Esophagus mucosa (tissue), 1 donor: ENCODE results near the gene RAB22A. TPM values are rescaled to one million over a fixed set of nuclear protein-coding genes. Genes with fewer than 3 reads are reported as not detected.

ENCODE experiments used
- ATAC-seq: fragments of 200-7000 bp; cut with Tn5 transposase; one replicate; pipeline ENCODE4 v1.9.1; 2020
- total RNA-seq: library from RNA; stranded (reverse); gene quantifications from one replicate; pipeline ENCODE4 v1.2.4, GENCODE V29; 2023
- donor health status: DM: yes; HTN: yes; CAD: no.

RAB22A gene
- 24.7 TPM for total RNA-seq

GRCh38 chr20:58309591-58310290 lies at the start of gene RAB22A:
RAB22A (plus strand) TSS chr20:58309715; CDS start chr20:58309977, 262 bp downstream.
- ATAC-seq: peak; percentile 91

- ATAC-seq: no peak
Measured at GRCh38 chr20:58260006-58260405, 49.5 kb upstream of the RAB22A start.

GRCh38 chr20:58261660-58262059 lies 47.9 kb upstream of the RAB22A start:
- no peak for ATAC-seq

- ATAC-seq: peak; percentile 63
Measured at GRCh38 chr20:58264271-58264670, 45.2 kb upstream of the RAB22A start.

- no peak for ATAC-seq
Measured at GRCh38 chr20:58267389-58268215, 41.9 kb upstream of the RAB22A start.

GRCh38 chr20:58268421-58268821 lies 41.1 kb upstream of the RAB22A start:
- ATAC-seq: no peak

GRCh38 chr20:58268936-58269619 lies 40.4 kb upstream of the RAB22A start:
- no peak for ATAC-seq

- ATAC-seq: no peak
Measured at GRCh38 chr20:58271606-58272351, 37.7 kb upstream of the RAB22A start.

GRCh38 chr20:58274384-58274783 lies 35.1 kb upstream of the RAB22A start:
- no peak for ATAC-seq

GRCh38 chr20:58277107-58277506 lies 32.4 kb upstream of the RAB22A start:
- ATAC-seq: no peak

GRCh38 chr20:58277578-58278472 lies 31.7 kb upstream of the RAB22A start:
- no peak for ATAC-seq

- ATAC-seq: no peak
Measured at GRCh38 chr20:58286729-58287128, 22.8 kb upstream of the RAB22A start.

GRCh38 chr20:58287638-58288037 lies 21.9 kb upstream of the RAB22A start:
- ATAC-seq: no peak

- no peak for ATAC-seq
Measured at GRCh38 chr20:58289143-58289542, 20.4 kb upstream of the RAB22A start.

- ATAC-seq: peak; percentile 44
Measured at GRCh38 chr20:58293453-58293852, 16.1 kb upstream of the RAB22A start.

- ATAC-seq: no peak
Measured at GRCh38 chr20:58294497-58295455, 14.7 kb upstream of the RAB22A start.

- no peak for ATAC-seq
Measured at GRCh38 chr20:58296051-58296837, 13.3 kb upstream of the RAB22A start.

GRCh38 chr20:58297394-58297793 lies 12.1 kb upstream of the RAB22A start:
- no peak for ATAC-seq

- ATAC-seq: no peak
Measured at GRCh38 chr20:58300321-58300720, 9.2 kb upstream of the RAB22A start.
